ENCODE results near the gene PSTPIP2.

DNA sequence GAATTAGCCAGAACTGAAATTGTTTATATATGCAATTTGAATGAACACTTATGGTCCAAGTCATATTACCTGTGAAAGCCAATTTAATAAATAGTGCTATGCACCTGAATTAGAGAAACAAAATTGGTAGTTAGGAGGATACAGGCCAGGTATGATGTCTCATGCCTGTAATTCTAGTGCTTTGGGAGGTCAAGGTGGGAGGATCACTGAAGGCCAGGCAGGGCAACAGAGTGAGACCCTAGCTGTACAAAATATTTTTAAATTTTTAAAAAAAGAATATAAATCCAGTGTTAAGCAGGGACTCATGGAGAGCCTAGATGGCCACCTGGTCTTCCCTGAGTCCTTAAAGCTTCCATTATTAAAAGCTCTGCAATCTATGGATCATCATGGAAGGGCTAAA is 7.3 kb upstream of the PSTPIP2 start:
- TF ChIP-seq POLR2A (IDR thresholded peaks at IDR 0.05; ENCODE audit: low read depth, low read length) (no peak), POLR2AphosphoS5 (IDR thresholded peaks at IDR 0.05; ENCODE audit: low read depth, low read length) (no peak), TAF1 (IDR thresholded peaks at IDR 0.05; ENCODE audit: borderline replicate concordance, low read depth, low read length) (no peak)
